ENCODE data around the gene TRAF6. TPM values are rescaled to one million over a fixed set of nuclear protein-coding genes. Genes with fewer than 3 reads are reported as not detected.

Gene TRAF6
- total RNA-seq, 1 experiment from 2014 or later, result 9.3 TPM

- TF ChIP-seq CEBPB (IDR thresholded peaks at IDR 0.05; ENCODE audit: low read depth) (no peak), EZH2 (IDR thresholded peaks at IDR 0.05) (no peak), SP1 (IDR thresholded peaks at IDR 0.05; ENCODE audit: low read depth) (no peak)
These were observed 43.1 kb downstream of the TRAF6 start (continued) for GRCh38 chr11:36467012-36467411.

- intact Hi-C loops (cut with micrococcal nuclease), result no loop called here
- H3K4me2 ChIP-seq (ENCODE audit: low read length), result no peak overlapping the region
- no peak overlapping the region for H2AFZ ChIP-seq (ENCODE audit: low read depth, low read length, poor library complexity, severe bottlenecking)
- BruUV-seq (replicated peaks), result no TSS peak
- ChIA-PET CTCF (interaction anchor here (0.8 kb wide), 1 partner anchor 13 kb away, joined by 3 read pairs; no protein-coding TSS in a partner anchor), RAD21 (ENCODE audit: low non-redundant PET in 1 of 2, low total read pairs in 2 of 2, uncharacterized antibody in 2 of 2, unreplicated experiment in 2 of 2) (no interaction called here), POLR2A (no interaction called here)
- H4K20me1 ChIP-seq (ENCODE audit: insufficient read depth), result no peaks in the 10 kb centered on the region
- H3K27me3 ChIP-seq (ENCODE audit: insufficient read depth, low read length), result peaks cover 9% of the 10 kb centered on the region; the same call in 1 of the 2 replicates
- no peaks in the 10 kb centered on the region for H3K36me3 ChIP-seq (ENCODE audit: control insufficient read depth in 1 of 2, insufficient read depth in 2 of 2, low read length in 2 of 2)
- no peak overlapping the region for H3K4me3 ChIP-seq (replicated peaks in 1 of 2; ENCODE audit: low read depth in 1 of 2, low read length in 2 of 2)
- no peaks in the 10 kb centered on the region for H3K79me2 ChIP-seq (ENCODE audit: insufficient read depth, low read length)
- H3K4me1 ChIP-seq (ENCODE audit: control insufficient read depth in 1 of 2, insufficient read depth in 2 of 2, low read length in 2 of 2), result no peaks in the 10 kb centered on the region; a peak in 1 of 4 replicates
- H3K27ac ChIP-seq (ENCODE audit: low read depth, low read length), result no peak overlapping the region
- TF ChIP-seq SP1 (IDR thresholded peaks at IDR 0.05; ENCODE audit: low read depth) (no peak), MAX (IDR thresholded peaks at IDR 0.05) (no peak), CTCF (IDR thresholded peaks at IDR 0.05 in 2 of 3, conservative IDR thresholded peaks at IDR 0.05 in 1 of 3; ENCODE audit: borderline replicate concordance in 1 of 3, insufficient read depth in 1 of 3, low read depth in 2 of 3, low read length in 2 of 3) (no peak), CEBPB (IDR thresholded peaks at IDR 0.05; ENCODE audit: low read depth) (no peak), POLR2A (IDR thresholded peaks at IDR 0.05; ENCODE audit: borderline replicate concordance, extremely low read depth, insufficient read depth, insufficient read length) (no peak), RAD21 (IDR thresholded peaks at IDR 0.05; ENCODE audit: low read depth) (no peak), ZNF274 (IDR thresholded peaks at IDR 0.05; ENCODE audit: low read depth, low read length) (no peak)
- no peak for ATAC-seq
- H3K9me3 ChIP-seq (ENCODE audit: control insufficient read depth in 1 of 2, insufficient read depth in 1 of 2, low read depth in 1 of 2, low read length in 2 of 2), result no peaks in the 10 kb centered on the region
- H3K9ac ChIP-seq (ENCODE audit: low read length), result no peak overlapping the region
- no peaks in the 10 kb centered on the region for H3K9me2 ChIP-seq (ENCODE audit: insufficient read depth)
- no peak for DNase-seq (ENCODE audit: low read depth, low spot score)
These were observed 44.5 kb downstream of the TRAF6 start for GRCh38 chr11:36465449-36466163.

Measured in HCT116 (cell line).